ENCODE measurements around the gene TMEM204. TPM values are rescaled to one million over a fixed set of nuclear protein-coding genes. Genes with fewer than 3 reads are reported as not detected.

The TMEM204 gene
- 10 to 100 TPM; 15.7 to 16.7 TPM for total RNA-seq

GRCh38 chr16:1533443-1533951, at the start of gene TMEM204:
Gene TMEM204, plus strand, starts transcription at chr16:1533666. Its CDS starts 610 bp downstream, at chr16:1534276.
- peaks cover 3 to 13% of the 10 kb centered on the region in 2 donors for H3K36me3 Mint-ChIP-seq (ENCODE audit: insufficient read depth in 2 of 2)
- peak within 1 kb of the TSS; percentile 99 for H3K27ac Mint-ChIP-seq
- peak; percentile 34 to 45 for ATAC-seq (replicated peaks in 1 of 2)

DNA sequence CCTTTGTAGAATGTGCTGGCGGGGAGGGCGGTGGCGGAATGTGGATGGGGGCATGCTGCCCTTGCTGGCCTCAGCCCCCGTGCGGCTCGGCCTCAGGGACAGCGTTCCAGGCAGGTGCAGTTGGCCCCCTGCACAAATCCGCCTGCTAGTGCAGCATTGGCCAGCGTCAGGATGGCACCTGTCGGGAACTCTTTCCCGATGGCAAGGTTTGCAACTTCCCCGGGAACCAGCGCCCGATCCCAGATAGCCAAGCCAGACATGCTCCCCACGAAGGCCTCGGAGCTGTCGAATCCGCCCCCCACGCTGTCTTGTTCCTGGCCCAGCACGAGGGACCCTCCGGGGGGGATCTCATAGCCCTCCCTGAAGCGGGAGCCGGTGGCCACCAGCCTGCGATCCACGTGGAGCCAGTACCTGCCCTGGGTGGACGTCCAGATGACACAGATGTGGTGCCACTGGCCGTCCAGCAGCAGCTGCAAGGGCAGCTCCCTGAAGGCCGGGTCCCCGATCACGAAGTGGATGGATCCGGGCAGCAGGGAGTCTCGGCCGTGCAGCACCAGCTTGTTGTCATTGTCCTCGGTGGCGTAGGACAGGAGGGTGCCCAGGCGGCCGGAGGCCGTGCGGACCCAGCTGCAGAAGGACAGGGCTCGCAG, 47.5 kb upstream of the TMEM204 start:
- H3K27ac Mint-ChIP-seq, result no peak overlapping the region

More at GRCh38 chr16:1533443-1533951, at the start of gene TMEM204:
- peak; percentile 37 to 56 for DNase-seq
- Mint-ChIP-seq H3K4me3 (peak within 1 kb of the TSS; percentile 96 to 99), H3K4me1 (ENCODE audit: low read depth) (peaks cover 33% of the 10 kb centered on the region), H3K9me3 (no peaks in the 10 kb centered on the region), H3K27me3 (ENCODE audit: low read depth) (no peaks in the 10 kb centered on the region)

DNA sequence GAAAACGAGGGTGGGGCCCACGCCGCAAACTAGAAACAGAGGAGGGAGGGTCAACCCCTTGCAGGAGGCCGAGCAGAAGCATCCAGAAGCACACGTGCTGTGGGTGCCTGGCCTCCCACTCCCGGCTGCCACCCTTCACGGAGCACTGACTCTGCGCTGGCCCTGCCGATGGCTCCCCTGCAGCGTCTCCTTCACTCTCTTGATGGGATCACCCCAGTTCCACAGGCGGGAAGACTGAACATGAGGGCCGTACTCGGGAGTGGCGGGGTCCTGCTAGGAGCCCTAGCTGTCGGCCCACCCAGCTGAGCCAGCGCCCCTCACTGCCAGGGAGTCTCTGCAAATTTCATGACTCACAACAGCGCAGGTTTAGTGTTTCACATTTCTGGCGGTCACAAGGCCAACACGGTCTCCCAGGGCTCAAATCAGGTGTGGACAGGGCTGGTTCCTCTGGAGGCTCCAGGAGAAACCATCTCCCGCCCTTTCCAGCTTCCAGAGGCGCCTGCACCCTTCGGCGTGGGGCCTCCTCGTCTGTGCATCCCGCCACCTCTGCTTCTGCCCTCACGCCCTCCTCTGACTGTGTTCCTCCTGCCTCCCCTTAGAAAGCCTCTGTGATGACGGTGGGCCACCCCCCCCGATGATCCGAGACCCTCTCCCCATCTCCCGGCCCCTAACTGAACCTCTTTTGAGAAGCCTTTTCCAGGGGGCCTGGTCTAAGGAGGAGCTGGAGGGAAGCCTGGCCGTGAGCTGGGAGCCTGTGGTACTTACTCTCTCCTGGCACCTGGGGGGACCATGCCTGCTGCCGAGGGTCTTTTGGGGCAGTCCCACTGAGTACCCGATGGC, 46.7 kb upstream of the TMEM204 start:
- Mint-ChIP-seq H3K36me3 (ENCODE audit: insufficient read depth in 2 of 2) (no peaks in the 10 kb centered on the region), H3K4me3 (no peak overlapping the region), H3K9me3 (no peaks in the 10 kb centered on the region), H3K27me3 (ENCODE audit: low read depth) (no peaks in the 10 kb centered on the region), H3K27ac (no peak overlapping the region), H3K4me1 (ENCODE audit: low read depth) (no peaks in the 10 kb centered on the region)
- ATAC-seq (replicated peaks in 1 of 2) (no peak), DNase-seq (no peak)

More for the DNA sequence above, 47.5 kb upstream of the TMEM204 start:
- DNase-seq (no peak), ATAC-seq (replicated peaks in 1 of 2) (no peak)
- Mint-ChIP-seq H3K4me1 (ENCODE audit: low read depth) (no peaks in the 10 kb centered on the region), H3K4me3 (no peak overlapping the region), H3K36me3 (ENCODE audit: insufficient read depth in 2 of 2) (no peaks in the 10 kb centered on the region), H3K9me3 (no peaks in the 10 kb centered on the region), H3K27me3 (ENCODE audit: low read depth) (no peaks in the 10 kb centered on the region)

- no peak for ATAC-seq (replicated peaks in 1 of 2)
- DNase-seq, result no peak
- no peak overlapping the region for H3K27ac Mint-ChIP-seq
- H3K9me3 Mint-ChIP-seq, result no peaks in the 10 kb centered on the region
- H3K36me3 Mint-ChIP-seq (ENCODE audit: insufficient read depth in 2 of 2), result no peaks in the 10 kb centered on the region
- peaks cover 6% of the 10 kb centered on the region for H3K4me1 Mint-ChIP-seq (ENCODE audit: low read depth)
- no peaks in the 10 kb centered on the region for H3K27me3 Mint-ChIP-seq (ENCODE audit: low read depth)
- no peak overlapping the region for H3K4me3 Mint-ChIP-seq
These were observed 45.9 kb upstream of the TMEM204 start for GRCh38 chr16:1487395-1488053.

GRCh38 chr16:1488054-1488601, 45.3 kb upstream of the TMEM204 start:
- DNase-seq (no peak), ATAC-seq (replicated peaks in 1 of 2) (no peak)
- Mint-ChIP-seq H3K4me1 (ENCODE audit: low read depth) (peaks cover 11% of the 10 kb centered on the region), H3K4me3 (no peak overlapping the region), H3K9me3 (no peaks in the 10 kb centered on the region), H3K36me3 (ENCODE audit: insufficient read depth in 2 of 2) (peaks cover 0 to 2% of the 10 kb centered on the region in 2 donors), H3K27me3 (ENCODE audit: low read depth) (no peaks in the 10 kb centered on the region), H3K27ac (no peak overlapping the region)

- no peak within 1 kb of the TSS for H3K27ac Mint-ChIP-seq
- peaks cover 11% of the 10 kb centered on the region for H3K4me1 Mint-ChIP-seq (ENCODE audit: low read depth)
- no peak for DNase-seq
- no peak for ATAC-seq (replicated peaks in 1 of 2)
- H3K36me3 Mint-ChIP-seq (ENCODE audit: insufficient read depth in 2 of 2), result peaks cover 0 to 2% of the 10 kb centered on the region in 2 donors
- no peaks in the 10 kb centered on the region for H3K9me3 Mint-ChIP-seq
- no peak within 1 kb of the TSS for H3K4me3 Mint-ChIP-seq
- no peaks in the 10 kb centered on the region for H3K27me3 Mint-ChIP-seq (ENCODE audit: low read depth)
These were observed 44.8 kb upstream of the TMEM204 start, which contains the start of gene PTX4 for GRCh38 chr16:1488619-1489018. Gene PTX4, minus strand, starts transcription at chr16:1488944. Its CDS starts 35 bp downstream, at chr16:1488909.

DNA sequence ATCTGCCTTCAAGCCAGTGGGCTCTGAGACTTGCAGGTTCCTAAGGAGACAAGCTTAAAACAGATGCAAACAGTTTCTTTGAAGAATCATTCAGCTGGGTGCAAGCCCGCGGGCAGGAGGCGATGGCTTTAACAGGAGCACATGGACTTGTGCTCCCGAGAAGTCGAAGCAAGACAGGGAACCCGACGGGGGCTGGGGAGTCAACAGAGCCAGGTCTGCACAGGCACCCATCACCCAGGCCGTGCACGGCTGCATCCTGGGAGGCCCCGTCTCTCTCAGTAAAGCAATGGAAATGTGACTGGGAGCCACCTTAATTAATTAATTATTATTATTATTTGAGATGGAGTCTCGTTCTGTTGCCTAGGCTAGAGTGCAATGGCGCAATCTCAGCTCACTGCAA, 44.4 kb upstream of the TMEM204 start:
- H3K27me3 Mint-ChIP-seq (ENCODE audit: low read depth), result no peaks in the 10 kb centered on the region
- peaks cover 0 to 2% of the 10 kb centered on the region in 2 donors for H3K36me3 Mint-ChIP-seq (ENCODE audit: insufficient read depth in 2 of 2)
- H3K4me1 Mint-ChIP-seq (ENCODE audit: low read depth), result peaks cover 11% of the 10 kb centered on the region
- DNase-seq, result no peak
- H3K27ac Mint-ChIP-seq, result no peak overlapping the region
- H3K9me3 Mint-ChIP-seq, result no peaks in the 10 kb centered on the region
- ATAC-seq (replicated peaks in 1 of 2), result no peak
- H3K4me3 Mint-ChIP-seq, result no peak overlapping the region

GRCh38 chr16:1491327-1491726, 42.1 kb upstream of the TMEM204 start:
- no peak for ATAC-seq (replicated peaks in 1 of 2)
- H3K4me1 Mint-ChIP-seq (ENCODE audit: low read depth), result peaks cover 20% of the 10 kb centered on the region
- H3K4me3 Mint-ChIP-seq, result no peak overlapping the region
- peaks cover 0 to 2% of the 10 kb centered on the region in 2 donors for H3K36me3 Mint-ChIP-seq (ENCODE audit: insufficient read depth in 2 of 2)
- H3K27ac Mint-ChIP-seq, result no peak overlapping the region
- no peaks in the 10 kb centered on the region for H3K9me3 Mint-ChIP-seq
- no peaks in the 10 kb centered on the region for H3K27me3 Mint-ChIP-seq (ENCODE audit: low read depth)
- DNase-seq, result no peak

DNA sequence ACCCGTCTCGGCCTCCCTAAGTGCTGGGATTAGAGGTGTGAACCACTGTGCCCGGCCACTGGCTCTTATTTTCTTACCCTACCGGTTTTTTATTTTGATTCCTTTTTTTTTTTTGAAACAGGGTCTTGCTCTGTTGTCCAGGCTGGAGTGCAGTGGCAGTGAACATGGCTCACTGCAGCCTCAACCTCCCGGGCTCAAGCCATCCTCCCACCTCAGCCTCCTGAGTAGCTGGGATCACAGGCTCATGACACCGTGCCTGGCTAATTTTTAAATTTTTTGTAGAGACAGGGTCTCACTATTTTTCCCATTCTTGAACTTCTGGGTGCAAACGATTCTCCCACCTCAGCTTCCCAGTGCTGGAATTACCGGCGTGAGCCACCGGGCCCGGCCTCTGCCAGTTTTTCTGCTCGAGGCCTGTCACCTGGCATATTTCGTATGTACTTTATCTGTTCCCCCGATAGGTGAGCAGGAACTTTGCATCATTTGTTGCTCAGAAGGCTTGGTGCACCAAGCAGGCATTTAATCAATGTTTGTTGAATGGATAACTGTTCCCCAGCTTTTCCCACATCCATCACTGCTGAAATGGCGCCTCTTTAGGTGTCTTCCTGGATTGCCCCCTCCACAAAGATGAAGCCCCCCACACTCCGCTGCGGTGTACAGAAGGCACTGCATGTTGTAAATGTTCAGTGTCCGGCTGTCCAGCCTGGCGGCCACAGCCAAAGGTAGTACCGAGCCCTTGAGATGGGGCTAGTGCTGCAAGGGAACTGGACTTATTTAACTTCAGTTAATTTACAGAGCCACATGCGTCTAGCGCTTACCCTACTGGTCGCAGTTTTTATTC, 41.2 kb upstream of the TMEM204 start:
- H3K4me1 Mint-ChIP-seq (ENCODE audit: low read depth), result peaks cover 20% of the 10 kb centered on the region
- peaks cover 0 to 2% of the 10 kb centered on the region in 2 donors for H3K36me3 Mint-ChIP-seq (ENCODE audit: insufficient read depth in 2 of 2)
- peak overlapping the region; percentile 95 to 99 for H3K4me3 Mint-ChIP-seq
- H3K27me3 Mint-ChIP-seq (ENCODE audit: low read depth), result no peaks in the 10 kb centered on the region
- no peak for DNase-seq
- H3K9me3 Mint-ChIP-seq, result no peaks in the 10 kb centered on the region
- ATAC-seq (replicated peaks in 1 of 2), result no peak
- peak overlapping the region; percentile 97 for H3K27ac Mint-ChIP-seq

DNA sequence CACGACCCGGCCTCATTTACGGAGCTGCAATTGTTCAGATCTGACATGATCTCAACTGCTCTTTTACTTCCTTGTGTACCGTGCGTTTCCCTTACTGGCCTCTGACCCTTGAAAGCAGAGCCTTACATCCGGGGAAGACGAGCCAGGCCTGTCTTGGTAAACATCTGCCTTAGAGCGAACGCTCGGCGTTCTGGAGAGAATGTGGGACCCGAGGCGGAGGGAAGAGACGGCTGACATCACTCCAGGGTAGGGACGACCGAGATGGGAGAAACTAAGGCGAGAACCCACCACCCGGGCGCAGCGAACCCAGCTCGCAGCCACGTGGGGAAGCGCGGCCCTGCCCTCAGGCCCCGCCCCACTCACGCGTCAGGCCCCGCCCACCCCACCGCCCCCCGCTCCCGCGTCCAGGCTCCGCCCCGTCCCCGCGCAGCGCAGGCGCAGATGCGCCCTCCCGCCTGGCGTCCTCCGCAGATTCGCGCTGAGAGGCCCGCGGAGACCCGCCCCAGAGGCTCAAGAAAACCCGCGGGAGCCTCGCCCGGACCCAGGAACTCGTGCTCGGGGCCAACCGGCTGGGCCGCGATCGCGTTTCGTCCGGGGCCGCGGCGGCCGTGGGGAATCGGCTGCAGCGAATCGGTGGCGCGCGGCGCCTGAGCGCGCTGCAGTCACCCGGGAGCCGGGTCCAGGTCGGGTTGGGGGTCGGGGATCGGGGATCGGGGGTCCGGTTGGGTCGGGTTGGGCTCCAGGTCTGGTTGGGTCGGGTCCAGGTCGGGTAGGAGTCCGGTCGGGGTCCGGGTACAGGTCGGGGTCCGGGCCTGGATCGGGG, 40.3 kb upstream of the TMEM204 start, which contains the start of gene TELO2:
Gene TELO2, plus strand, starts transcription at position 438 of the 823 bp plus-strand sequence. CDS start 922 bp downstream, outside the sequence.
- Mint-ChIP-seq H3K27me3 (ENCODE audit: low read depth) (no peaks in the 10 kb centered on the region), H3K4me1 (ENCODE audit: low read depth) (peaks cover 20% of the 10 kb centered on the region), H3K36me3 (ENCODE audit: insufficient read depth in 2 of 2) (peaks cover 0 to 2% of the 10 kb centered on the region in 2 donors), H3K9me3 (no peaks in the 10 kb centered on the region), H3K27ac (peak within 1 kb of the TSS; percentile 97), H3K4me3 (peak within 1 kb of the TSS; percentile 95 to 99)
- peak; percentile 87 to 90 for ATAC-seq (replicated peaks in 1 of 2)
- DNase-seq, result peak; percentile 87 to 90

DNA sequence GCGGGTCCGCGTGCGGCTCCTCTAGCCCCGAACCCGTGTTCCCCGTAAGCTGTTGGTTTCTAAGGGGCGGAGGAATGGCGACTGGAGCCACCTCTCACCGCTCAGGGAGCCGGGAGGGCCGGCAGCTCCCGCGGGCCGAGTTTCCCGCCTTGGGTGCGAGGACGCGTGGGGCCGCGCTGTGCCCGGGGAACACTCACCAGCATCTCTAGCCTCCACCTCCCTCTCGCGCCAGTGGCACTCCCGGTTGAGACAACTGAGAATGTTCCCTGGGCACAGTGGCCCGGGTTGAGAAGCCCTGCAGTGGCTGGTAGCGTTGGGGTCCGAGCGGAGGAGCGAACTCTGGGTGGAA, 39.7 kb upstream of the TMEM204 start:
- H3K27me3 Mint-ChIP-seq (ENCODE audit: low read depth), result no peaks in the 10 kb centered on the region
- DNase-seq, result no peak
- H3K4me3 Mint-ChIP-seq, result peak overlapping the region; percentile 95 to 99
- ATAC-seq (replicated peaks in 1 of 2), result peak; percentile 33 to 38
- H3K27ac Mint-ChIP-seq, result peak overlapping the region; percentile 65
- H3K9me3 Mint-ChIP-seq, result no peaks in the 10 kb centered on the region
- peaks cover 0 to 2% of the 10 kb centered on the region in 2 donors for H3K36me3 Mint-ChIP-seq (ENCODE audit: insufficient read depth in 2 of 2)
- peaks cover 20% of the 10 kb centered on the region for H3K4me1 Mint-ChIP-seq (ENCODE audit: low read depth)
